HAP-1 (cell line): ENCODE results near the gene CD200R1L.
A peak's percentile ranks its signal among the peaks of the same experiment; 100 is the strongest.

ENCODE experiments used
- DNase-seq, 2 experiments: peaks; one replicate each; pipeline ENCODE4 v3.0.0-alpha.2; 2016 to 2020; ENCODE audit warnings: low spot score in 2 of 2
- H3K27me3 ChIP-seq: fragments of 250-450 bp; sonication (Bioruptor Pico); 2 replicates; pipeline ENCODE4 v1.5.1; 2020; ENCODE audit warnings: low read depth, mild to moderate bottlenecking, moderate library complexity
- H3K36me3 ChIP-seq: fragments of 250-450 bp; sonication (Bioruptor Pico); replicated peaks from 2 replicates; pipeline ENCODE4 v1.5.1; 2020; ENCODE audit warnings: mild to moderate bottlenecking
- H3K4me1 ChIP-seq: fragments of 250-450 bp; sonication (Bioruptor Pico); 2 replicates; pipeline ENCODE4 v1.5.1; 2020; ENCODE audit warnings: mild to moderate bottlenecking
- H3K4me3 ChIP-seq: fragments of 250-450 bp; sonication (Bioruptor Pico); 2 replicates; pipeline ENCODE4 v1.5.1; 2020; ENCODE audit warnings: mild to moderate bottlenecking, moderate library complexity
- H3K9me3 ChIP-seq: fragments of 250-450 bp; sonication (Bioruptor Pico); 2 replicates; pipeline ENCODE4 v1.5.1; 2020; ENCODE audit warnings: mild to moderate bottlenecking, moderate library complexity
- in situ Hi-C: fragments of 300-500 bp; cut with MboI; formaldehyde crosslinking; loops from 3 replicates; pipeline ENCODE4 v1.14.3; 2020; ENCODE audit warnings: low sequenced_read_pairs, inconsistent platforms, mixed read lengths

The CD200R1L gene

GRCh38 chr3:112793326-112794081 is 53.2 kb downstream of the CD200R1L start:
- Histone ChIP-seq H3K4me3 (no peak overlapping the region), H3K27me3 (no peaks in the 10 kb centered on the region), H3K36me3 (no peaks in the 10 kb centered on the region), H3K9me3 (no peaks in the 10 kb centered on the region; the same call in 1 of the 2 replicates), H3K4me1 (no peaks in the 10 kb centered on the region)
- in situ Hi-C loops, result no loop called here
- DNase-seq, result no peak

- H3K36me3 ChIP-seq, result no peaks in the 10 kb centered on the region
- H3K4me3 ChIP-seq, result no peak overlapping the region
- H3K9me3 ChIP-seq, result no peaks in the 10 kb centered on the region; the same call in 1 of the 2 replicates
- no peak for DNase-seq
- H3K4me1 ChIP-seq, result no peaks in the 10 kb centered on the region
- H3K27me3 ChIP-seq, result no peaks in the 10 kb centered on the region
- in situ Hi-C loops, result no loop called here
Measured at GRCh38 chr3:112791736-112792135, 54.9 kb downstream of the CD200R1L start.

- Histone ChIP-seq H3K4me3 (no peak overlapping the region), H3K36me3 (no peaks in the 10 kb centered on the region), H3K9me3 (no peaks in the 10 kb centered on the region; the same call in 1 of the 2 replicates), H3K4me1 (no peaks in the 10 kb centered on the region), H3K27me3 (no peaks in the 10 kb centered on the region)
- in situ Hi-C loops, result no loop called here
- no peak for DNase-seq
Measured at GRCh38 chr3:112789787-112790186, 56.9 kb downstream of the CD200R1L start.

GRCh38 chr3:112786881-112787579 is 59.6 kb downstream of the CD200R1L start:
- H3K27me3 ChIP-seq, result peaks cover 2% of the 10 kb centered on the region
- H3K4me1 ChIP-seq, result no peaks in the 10 kb centered on the region
- H3K36me3 ChIP-seq, result no peaks in the 10 kb centered on the region
- no peaks in the 10 kb centered on the region for H3K9me3 ChIP-seq
- in situ Hi-C loops, result no loop called here
- H3K4me3 ChIP-seq, result no peak overlapping the region
- no peak for DNase-seq

GRCh38 chr3:112786002-112786590 is 60.6 kb downstream of the CD200R1L start:
- no peaks in the 10 kb centered on the region for H3K36me3 ChIP-seq
- in situ Hi-C loops, result no loop called here
- H3K27me3 ChIP-seq, result peaks cover 2% of the 10 kb centered on the region
- no peaks in the 10 kb centered on the region for H3K9me3 ChIP-seq
- DNase-seq, result no peak
- H3K4me3 ChIP-seq, result no peak overlapping the region
- H3K4me1 ChIP-seq, result no peaks in the 10 kb centered on the region

- Histone ChIP-seq H3K36me3 (no peaks in the 10 kb centered on the region), H3K9me3 (no peaks in the 10 kb centered on the region), H3K4me1 (no peaks in the 10 kb centered on the region), H3K4me3 (no peak overlapping the region), H3K27me3 (peaks cover 2% of the 10 kb centered on the region)
- no peak for DNase-seq
- in situ Hi-C loops, result no loop called here
Measured at GRCh38 chr3:112785321-112786001, 61.2 kb downstream of the CD200R1L start.

GRCh38 chr3:112782491-112782890 is 64.2 kb downstream of the CD200R1L start:
- H3K4me1 ChIP-seq, result peaks cover 6% of the 10 kb centered on the region; the same call in 1 of the 2 replicates
- in situ Hi-C loops, result no loop called here
- H3K4me3 ChIP-seq, result no peak overlapping the region
- no peak for DNase-seq
- peaks cover 2% of the 10 kb centered on the region for H3K27me3 ChIP-seq
- no peaks in the 10 kb centered on the region for H3K9me3 ChIP-seq
- H3K36me3 ChIP-seq, result no peaks in the 10 kb centered on the region

- Histone ChIP-seq H3K36me3 (no peaks in the 10 kb centered on the region), H3K4me1 (peaks cover 6% of the 10 kb centered on the region; the same call in 1 of the 2 replicates), H3K27me3 (peaks cover 2% of the 10 kb centered on the region), H3K4me3 (no peak overlapping the region), H3K9me3 (no peaks in the 10 kb centered on the region)
- DNase-seq, result no peak
- in situ Hi-C loops, result no loop called here
Measured at GRCh38 chr3:112781599-112781998, 65.1 kb downstream of the CD200R1L start.

GRCh38 chr3:112779558-112780480 is 66.8 kb downstream of the CD200R1L start:
- Histone ChIP-seq H3K4me1 (peaks cover 6% of the 10 kb centered on the region; the same call in 1 of the 2 replicates), H3K27me3 (peaks cover 2% of the 10 kb centered on the region), H3K9me3 (no peaks in the 10 kb centered on the region), H3K4me3 (no peak overlapping the region), H3K36me3 (no peaks in the 10 kb centered on the region)
- no peak for DNase-seq
- in situ Hi-C loops, result no loop called here

- Histone ChIP-seq H3K4me3 (no peak overlapping the region), H3K36me3 (no peaks in the 10 kb centered on the region), H3K4me1 (peaks cover 6% of the 10 kb centered on the region; the same call in 1 of the 2 replicates), H3K27me3 (peaks cover 2% of the 10 kb centered on the region), H3K9me3 (no peaks in the 10 kb centered on the region)
- in situ Hi-C loops, result no loop called here
- DNase-seq, result no peak
Measured at GRCh38 chr3:112779011-112779410, 67.7 kb downstream of the CD200R1L start.

GRCh38 chr3:112778353-112778948 is 68.2 kb downstream of the CD200R1L start:
- in situ Hi-C loops, result no loop called here
- H3K4me1 ChIP-seq, result peaks cover 6% of the 10 kb centered on the region; the same call in 1 of the 2 replicates
- DNase-seq, result peak in 1 of 2 experiments; percentile 9
- H3K9me3 ChIP-seq, result no peaks in the 10 kb centered on the region
- no peak overlapping the region for H3K4me3 ChIP-seq
- H3K27me3 ChIP-seq, result no peaks in the 10 kb centered on the region; the same call in 1 of the 2 replicates
- H3K36me3 ChIP-seq, result no peaks in the 10 kb centered on the region

- peaks cover 6% of the 10 kb centered on the region; the same call in 1 of the 2 replicates for H3K4me1 ChIP-seq
- H3K27me3 ChIP-seq, result no peaks in the 10 kb centered on the region; the same call in 1 of the 2 replicates
- H3K9me3 ChIP-seq, result no peaks in the 10 kb centered on the region
Measured at GRCh38 chr3:112777811-112778210, 68.9 kb downstream of the CD200R1L start.

More at GRCh38 chr3:112777811-112778210, 68.9 kb downstream of the CD200R1L start:
- H3K4me3 ChIP-seq, result no peak overlapping the region
- DNase-seq, result no peak
- H3K36me3 ChIP-seq, result no peaks in the 10 kb centered on the region
- in situ Hi-C loops, result no loop called here
